ENCODE results near the gene ZBTB46.

GRCh38 chr20:63737695-63737944 lies 93.4 kb downstream of the ZBTB46 start:
- TF ChIP-seq POLR2AphosphoS5 (IDR thresholded peaks at IDR 0.05; ENCODE audit: low read depth, low read length) (no peak), TAF1 (IDR thresholded peaks at IDR 0.05; ENCODE audit: borderline replicate concordance, insufficient read depth, low read length) (no peak), REST (IDR thresholded peaks at IDR 0.05; ENCODE audit: insufficient read depth in 1 of 2, low read depth in 2 of 2, low read length in 2 of 2) (no peak), SIN3A (IDR thresholded peaks at IDR 0.05; ENCODE audit: borderline replicate concordance, insufficient read depth, low read length) (no peak)
